Measurements from ENCODE around the gene DNAH6. TPM values are rescaled to one million over a fixed set of nuclear protein-coding genes. Genes with fewer than 3 reads are reported as not detected.

Gene DNAH6
- total RNA-seq, 1 donor: 0.54 TPM

DNA sequence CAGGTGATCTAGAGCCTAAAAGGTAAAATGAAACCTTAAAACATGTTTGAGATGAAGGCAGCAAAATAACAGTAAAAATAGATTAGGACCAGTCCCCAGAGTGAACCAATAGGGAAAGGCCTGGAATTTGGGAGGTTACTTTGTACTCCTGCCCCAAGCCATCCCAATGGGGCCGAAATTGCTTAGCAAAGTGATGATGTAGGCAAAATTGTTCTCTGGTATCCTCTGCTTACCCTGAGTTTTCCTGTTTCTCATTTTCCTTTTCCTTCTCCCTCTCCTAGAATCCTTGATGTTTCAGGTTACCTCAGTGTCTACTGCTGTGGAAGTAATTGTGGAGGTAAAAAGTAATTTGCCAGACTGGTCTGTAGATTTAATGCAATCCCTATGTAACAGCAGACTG is 271.7 kb downstream of the DNAH6 start:
- DNase-seq (ENCODE audit: low read depth in 2 of 3, low spot score in 2 of 3): no peak

DNA sequence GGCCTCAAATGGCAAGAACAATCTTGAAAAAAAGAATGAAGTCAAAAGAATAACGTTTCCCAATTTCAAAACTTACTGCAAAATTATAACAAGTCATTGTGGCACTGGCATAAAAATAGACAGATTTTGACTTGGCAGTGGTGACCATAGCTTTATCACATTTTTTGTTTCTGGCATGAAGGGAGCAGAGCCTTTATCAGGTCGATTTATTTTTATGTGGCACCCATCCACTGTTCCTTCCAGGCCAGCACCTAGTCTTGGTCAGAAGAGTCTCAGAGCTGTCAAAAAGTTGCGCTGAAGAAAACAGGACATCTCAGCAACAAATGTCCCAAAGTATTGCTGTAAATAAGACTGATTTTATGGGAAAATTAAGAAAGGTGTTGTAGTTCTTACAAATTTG is 272.2 kb downstream of the DNAH6 start:
- DNase-seq (ENCODE audit: low read depth in 2 of 3, low spot score in 2 of 3): no peak

DNA sequence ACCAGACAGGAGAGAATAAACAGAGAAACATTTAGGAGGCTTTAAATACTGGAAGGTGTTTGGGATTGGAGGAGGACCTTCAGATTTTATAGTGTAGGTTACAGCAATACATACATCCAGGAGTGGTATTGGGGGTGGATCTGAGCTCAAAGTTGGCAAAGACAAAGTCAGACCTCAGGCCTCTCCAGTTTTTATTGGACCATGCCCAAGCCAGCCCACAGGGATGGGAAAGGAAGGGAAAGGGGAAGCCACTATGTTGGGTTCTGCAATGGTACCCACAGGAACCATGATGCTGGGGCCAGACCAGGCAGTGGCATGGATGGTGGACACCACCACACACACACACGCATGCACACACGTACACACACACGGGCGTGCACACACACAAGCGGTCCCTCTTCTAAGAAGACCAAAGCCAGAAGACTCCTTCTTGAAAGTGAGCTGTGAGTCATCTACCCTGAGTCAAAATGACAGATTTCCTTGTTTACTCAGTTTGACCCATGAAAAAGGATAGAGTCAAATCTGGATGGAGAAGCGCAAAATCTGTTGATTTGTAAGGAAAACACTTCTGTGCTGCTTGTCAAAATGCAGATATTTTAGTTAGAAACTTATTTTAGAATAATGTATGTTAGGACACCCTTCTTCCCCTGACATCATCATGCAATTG is 276.7 kb downstream of the DNAH6 start:
- DNase-seq (ENCODE audit: low read depth in 2 of 3, low spot score in 2 of 3): no peak

DNA sequence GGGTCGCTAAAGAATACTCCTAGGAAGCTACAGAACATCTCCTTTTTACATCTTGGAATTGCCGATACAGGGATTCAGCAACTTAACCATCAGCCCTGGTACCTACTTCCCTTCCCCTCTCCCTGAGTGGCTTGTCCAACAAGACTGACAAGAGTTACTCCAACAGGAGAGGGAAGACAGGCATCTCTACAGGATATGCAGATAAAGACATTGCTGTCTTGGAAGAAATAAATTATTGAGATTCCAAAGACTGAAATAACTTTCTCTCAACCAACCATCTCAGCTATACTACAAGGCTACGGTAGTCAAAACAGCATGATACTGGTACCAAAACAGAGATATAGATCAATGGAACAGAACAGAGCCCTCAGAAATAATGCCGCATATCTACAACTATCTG is 277.3 kb downstream of the DNAH6 start:
- DNase-seq (ENCODE audit: low read depth in 2 of 3, low spot score in 2 of 3): no peak

DNA sequence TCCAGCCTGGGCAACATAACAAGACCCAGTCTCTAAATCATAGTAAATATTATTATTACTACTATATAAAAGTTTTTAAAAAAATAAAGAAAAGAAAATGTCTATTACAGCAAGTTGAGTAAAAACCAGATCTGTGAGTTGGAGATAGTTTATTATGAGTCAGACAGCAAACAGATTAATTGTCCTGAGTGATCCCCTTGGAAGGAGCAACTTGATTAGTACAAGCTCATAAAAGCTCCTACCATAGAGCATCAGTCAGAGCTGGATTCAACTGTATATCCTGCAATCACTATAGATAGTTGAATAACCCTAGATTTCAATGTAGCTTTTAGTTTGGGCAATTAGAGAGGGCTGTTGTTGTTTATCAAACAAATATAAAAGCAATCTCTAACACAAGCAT is 280.5 kb downstream of the DNAH6 start:
- no peak for DNase-seq (ENCODE audit: low read depth in 2 of 3, low spot score in 2 of 3)

DNA sequence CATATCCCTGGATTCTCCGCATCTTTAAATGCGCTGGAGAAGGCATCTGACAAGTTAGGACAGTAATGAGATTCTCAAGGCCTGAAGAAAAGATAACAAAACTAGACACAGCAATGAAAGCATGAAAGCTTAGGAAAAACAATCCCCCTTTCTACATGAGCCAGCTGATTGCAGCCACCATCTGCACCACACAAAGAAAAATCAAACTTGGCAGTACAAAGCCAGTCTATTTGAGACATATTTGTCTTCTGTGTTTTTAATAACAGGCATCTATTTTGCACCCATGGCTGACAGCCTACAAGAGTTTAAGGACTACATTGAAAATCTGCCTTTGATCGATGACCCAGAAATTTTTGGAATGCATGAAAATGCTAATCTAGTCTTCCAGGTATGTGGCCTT is 281.0 kb downstream of the DNAH6 start:
- DNase-seq (ENCODE audit: low read depth in 2 of 3, low spot score in 2 of 3): no peak

DNA sequence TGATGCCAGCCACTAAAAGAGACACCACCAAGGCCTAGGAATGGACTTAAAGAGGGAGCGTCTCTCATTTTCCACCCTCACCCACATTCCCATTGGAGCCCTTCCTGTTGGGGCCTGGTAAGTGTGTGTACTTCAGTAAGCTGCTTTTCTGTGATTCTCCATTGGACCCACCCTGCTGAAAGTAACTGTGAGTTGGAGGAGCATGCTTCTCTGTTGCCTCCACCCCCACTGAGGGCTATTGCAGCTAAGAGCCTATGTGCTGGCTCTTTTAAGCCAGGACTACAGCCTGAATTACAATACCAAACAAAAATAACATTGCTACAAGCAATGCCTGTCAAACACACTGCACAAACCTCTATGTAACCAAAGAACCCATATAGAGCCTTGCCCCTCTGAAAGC is 283.5 kb downstream of the DNAH6 start:
- no peak for DNase-seq (ENCODE audit: low read depth in 2 of 3, low spot score in 2 of 3)

DNA sequence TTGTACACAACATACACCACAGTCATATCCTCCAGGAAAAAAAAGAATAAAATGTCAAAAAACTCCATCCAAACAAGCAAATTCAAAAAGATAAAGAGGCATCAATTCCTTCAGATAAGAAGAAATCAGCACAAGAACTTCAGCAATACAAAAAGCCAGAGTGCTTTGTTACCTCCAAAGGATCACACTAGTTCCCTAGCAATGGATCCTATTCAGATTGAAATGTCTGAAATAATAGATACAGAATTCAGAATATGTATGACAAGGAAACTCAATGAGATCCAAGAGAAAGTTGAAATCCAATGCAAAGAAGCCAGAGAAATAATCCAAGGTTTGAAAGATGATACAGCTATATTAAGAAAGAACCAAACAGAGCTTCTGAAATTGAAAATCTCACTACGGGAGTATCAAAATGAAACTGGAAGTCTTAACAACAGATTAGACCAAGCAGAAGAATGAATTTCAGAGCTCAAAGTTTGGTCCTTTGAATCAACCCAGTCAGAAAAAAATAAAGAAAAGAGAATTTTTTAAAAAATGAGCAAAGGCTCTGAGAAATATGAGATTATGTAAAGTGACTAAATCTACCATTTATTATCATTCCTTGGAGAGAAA is 284.0 kb downstream of the DNAH6 start:
- no peak for DNase-seq (ENCODE audit: low read depth in 2 of 3, low spot score in 2 of 3)

DNA sequence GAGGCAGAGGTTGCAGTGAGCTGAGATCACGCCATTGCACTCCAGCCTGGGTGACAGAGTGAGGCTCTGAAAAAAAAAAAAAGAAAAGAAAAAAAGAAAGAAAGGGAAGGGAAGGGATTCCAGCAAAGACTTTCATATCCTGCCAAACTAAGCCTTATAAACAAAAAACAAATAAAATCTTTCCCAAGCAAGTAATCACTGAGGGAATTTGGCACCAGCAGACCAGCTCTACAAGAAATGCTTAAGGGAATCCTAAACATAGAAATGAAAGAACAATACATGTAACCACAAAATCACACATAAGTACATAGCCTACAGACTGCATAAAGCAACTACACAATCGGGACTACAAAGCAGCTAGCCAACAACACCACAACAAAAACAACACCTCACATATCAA is 285.5 kb downstream of the DNAH6 start:
- DNase-seq (ENCODE audit: low read depth in 2 of 3, low spot score in 2 of 3): no peak

DNA sequence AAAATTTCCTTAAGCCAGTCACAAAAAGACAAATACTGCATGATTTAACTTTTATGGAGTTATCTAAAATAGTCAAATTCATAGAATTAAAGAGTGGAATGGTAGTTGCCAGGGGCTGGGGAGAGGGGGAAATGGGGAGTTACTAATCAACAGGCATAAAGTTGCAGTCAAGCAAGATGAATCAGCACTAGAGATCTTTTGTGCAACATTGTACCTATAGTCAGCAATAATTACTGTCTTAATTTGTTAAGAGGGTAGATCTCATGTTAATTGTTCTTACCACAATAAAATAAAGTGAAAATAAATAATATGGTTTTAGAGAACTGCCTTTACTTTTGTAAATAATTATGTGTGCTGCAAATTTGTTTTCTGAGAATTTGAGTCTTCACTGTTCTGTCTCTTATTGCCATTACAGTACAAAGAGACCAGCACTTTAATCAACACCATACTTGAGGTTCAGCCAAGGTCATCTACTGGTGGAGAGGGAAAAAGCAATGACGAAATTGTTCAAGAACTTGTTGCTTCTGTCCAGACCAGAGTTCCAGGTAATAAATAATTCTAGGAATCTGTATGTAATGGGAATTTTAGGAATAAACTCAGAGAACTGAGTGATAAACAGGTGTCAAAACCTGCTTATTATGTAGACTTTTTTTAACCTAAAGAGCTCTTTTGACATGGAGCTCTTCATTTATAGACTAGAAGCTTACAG is 289.1 kb downstream of the DNAH6 start:
- DNase-seq (ENCODE audit: low read depth in 2 of 3, low spot score in 2 of 3): no peak

DNA sequence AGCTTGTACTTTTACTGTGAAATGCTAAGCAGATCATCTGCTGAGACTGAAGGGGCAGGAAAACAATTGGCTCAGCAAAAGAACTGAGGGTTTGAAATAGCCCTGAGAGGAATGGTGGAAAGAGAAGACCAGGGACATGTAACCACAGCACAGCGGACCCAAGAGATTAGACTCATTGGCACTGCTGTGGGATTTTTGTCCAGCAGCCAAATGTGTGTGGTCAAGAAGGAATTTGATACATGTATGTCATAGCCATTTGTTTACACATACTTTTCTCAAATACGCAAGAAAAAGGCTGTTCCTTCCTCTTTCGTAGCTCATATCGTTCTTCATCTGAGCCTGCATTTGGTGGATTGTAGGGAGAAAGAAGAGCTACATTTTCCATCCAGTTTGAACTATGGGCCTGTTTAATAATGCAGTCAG is 290.8 kb downstream of the DNAH6 start:
- peak in 1 of 3 donors; percentile 26 for DNase-seq (ENCODE audit: low read depth in 2 of 3, low spot score in 2 of 3)

DNA sequence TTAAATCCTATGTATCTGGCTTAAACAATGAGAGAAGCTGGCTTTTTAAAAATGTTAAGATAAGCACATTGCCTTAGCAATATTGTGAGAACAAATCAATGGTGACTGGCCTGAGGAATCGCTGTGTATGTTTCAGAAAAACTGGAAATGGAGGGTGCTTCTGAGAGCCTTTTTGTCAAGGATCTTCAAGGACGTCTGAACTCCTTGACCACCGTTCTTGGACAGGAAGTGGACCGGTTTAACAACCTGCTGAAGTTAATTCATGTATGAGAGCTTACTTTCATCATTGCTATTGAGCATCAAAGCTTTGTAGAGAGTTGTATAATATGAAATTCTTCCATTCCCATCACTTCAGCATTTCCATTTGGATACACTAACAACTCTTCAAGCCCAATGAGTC is 292.0 kb downstream of the DNAH6 start:
- no peak for DNase-seq (ENCODE audit: low read depth in 2 of 3, low spot score in 2 of 3)

DNA sequence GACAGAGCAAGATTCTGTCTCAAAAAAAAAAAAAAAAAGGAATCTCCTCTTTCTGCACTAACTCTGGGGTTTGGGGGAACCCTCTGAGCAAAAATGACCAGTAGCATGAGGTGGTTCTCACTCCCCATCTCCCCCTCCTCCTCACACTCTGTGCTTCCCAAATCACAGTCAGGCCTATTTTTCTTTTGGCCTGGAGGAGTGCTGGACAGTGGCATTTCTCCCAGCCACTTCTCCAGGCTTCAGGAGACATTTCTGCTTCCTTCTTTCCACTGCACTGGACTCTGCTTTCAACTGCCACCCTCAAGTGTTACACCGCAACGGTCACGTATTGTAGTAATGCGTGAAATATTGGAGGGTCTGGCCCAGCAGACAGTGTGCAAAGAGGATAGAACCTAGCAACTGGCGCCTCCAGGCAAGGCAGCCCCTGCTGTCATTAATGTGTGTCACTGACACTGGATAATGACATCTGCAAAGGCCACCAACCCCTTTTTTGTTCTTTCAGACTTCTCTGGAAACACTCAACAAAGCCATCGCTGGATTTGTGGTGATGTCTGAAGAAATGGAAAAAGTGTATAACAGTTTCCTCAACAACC is 295.6 kb downstream of the DNAH6 start:
- DNase-seq (ENCODE audit: low read depth in 2 of 3, low spot score in 2 of 3): no peak

DNA sequence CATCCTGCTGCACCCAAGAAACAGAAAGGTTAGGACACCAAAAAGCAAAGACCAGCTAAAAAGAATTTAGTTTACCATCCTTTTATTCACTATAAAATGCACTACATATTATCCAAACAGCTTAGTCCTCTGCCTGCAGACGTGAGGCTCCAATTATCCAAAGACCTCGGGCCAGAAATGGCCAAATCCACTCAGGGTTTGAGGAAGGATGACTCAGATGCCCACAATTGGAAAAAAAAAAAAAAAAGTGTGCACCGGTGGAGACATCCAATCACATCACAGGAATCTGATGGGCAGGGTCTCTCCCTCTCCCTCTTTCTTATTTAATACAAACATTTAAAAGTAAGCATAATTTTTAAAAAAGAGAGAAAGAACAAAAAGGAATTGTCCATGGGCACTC is 298.8 kb downstream of the DNAH6 start:
- DNase-seq (ENCODE audit: low read depth in 2 of 3, low spot score in 2 of 3): no peak

DNA sequence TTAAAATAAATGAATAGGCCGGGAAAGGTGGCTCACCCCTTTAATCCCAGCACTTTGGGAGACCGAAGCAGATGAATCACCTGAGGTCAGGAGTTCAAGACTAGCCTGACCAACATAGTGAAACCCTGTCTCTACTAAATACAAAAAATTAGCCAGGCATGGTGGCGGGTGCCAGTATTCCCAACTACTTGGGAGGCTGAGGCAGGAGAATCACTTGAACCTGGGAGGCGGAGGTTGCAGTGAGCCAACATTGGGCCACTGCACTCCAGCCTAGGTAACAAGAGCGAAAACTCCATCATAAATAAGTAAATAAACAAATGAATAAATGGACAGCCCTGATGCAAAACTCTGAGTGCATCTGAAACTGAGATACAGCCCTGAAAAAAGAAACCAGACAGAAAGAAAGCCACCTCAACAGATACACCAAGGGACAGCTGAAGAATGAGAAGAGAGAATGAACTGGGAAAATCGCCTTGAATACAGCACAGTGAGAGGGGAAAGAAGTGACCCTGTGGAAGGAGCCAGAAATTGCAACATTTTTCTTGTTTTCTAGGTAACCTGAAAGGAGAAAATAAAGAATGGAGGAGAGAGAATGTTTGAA is 300.2 kb downstream of the DNAH6 start:
- DNase-seq (ENCODE audit: low read depth in 2 of 3, low spot score in 2 of 3): no peak

DNA sequence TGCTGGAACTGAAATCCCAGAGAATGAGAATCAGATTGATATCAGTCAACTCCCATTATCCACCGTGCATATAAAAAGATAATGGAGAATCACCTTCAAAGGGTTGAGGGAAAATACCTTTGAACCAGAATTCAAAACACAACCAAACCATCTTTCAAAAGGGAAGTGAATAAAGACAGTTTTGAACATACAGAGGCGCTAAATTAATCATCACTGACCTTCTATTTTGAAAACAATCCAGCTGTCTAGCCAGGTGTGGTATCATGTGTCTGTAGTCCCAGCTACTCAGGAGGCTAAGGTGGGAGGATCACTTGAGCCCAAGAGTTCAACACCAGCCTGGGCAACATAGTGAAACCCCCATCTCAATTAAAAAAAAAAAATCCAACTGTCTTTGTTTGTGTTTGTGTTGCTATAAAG is 300.9 kb downstream of the DNAH6 start:
- no peak for DNase-seq (ENCODE audit: low read depth in 2 of 3, low spot score in 2 of 3)

DNA sequence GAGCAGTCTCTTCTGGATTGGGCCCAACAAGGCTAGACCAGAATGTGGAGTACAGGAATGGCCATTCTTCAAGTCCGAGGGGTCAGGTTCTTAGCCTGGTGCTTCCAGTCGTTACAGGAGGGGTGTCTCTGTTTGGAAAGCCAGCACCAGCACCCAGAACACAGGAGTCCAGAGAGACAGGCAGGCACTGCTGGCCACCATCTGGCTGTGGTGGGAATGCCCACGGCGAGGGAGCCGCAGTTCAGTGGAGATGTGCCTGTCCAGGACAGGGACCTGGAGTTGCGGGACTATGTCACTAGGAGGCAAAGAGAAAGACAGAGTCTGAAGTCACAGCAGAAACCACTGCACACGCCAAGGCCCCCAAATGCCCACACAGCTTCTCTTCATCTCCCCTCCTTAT is 305.5 kb downstream of the DNAH6 start:
- DNase-seq (ENCODE audit: low read depth in 2 of 3, low spot score in 2 of 3): no peak

DNA sequence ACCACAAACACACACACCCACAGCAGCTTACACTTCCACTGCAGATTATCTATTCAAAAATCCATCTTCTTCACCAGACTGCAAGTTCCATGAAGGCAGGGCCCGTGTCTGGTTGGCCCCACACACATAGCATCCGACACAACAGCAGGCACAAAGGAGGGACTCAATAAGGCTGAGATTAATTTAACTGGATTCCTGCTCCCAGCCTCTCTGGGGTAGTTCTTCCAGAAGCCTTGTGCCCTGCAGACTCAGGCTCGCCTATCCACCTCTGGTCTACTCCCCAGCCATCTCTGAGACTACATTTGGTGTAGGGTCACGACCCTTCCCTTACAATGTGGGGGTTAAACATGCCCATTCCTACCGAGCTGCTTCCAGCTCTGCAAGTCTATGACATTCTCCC is 306.9 kb downstream of the DNAH6 start:
- DNase-seq (ENCODE audit: low read depth in 2 of 3, low spot score in 2 of 3): no peak

DNA sequence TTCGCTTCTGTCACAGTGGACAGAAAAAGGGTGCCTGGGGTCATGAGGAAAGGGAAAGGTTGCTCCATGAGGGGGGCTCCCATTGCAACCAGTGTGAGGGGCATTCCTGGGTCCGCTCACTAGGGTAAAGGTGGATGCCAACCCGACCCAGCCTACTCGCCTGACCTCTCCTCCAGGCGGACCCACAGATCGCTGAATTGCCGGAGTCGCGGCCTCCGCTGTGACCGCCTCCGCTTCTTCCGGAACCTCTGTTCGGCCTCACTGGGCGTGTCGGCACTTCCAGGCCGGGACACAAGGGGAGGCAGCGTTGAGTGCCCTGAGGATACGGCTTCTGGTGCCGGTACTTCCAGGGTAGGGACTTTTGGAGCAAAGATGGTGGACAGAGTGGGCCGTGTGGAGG is 307.5 kb downstream of the DNAH6 start:
- DNase-seq (ENCODE audit: low read depth in 2 of 3, low spot score in 2 of 3): no peak

DNA sequence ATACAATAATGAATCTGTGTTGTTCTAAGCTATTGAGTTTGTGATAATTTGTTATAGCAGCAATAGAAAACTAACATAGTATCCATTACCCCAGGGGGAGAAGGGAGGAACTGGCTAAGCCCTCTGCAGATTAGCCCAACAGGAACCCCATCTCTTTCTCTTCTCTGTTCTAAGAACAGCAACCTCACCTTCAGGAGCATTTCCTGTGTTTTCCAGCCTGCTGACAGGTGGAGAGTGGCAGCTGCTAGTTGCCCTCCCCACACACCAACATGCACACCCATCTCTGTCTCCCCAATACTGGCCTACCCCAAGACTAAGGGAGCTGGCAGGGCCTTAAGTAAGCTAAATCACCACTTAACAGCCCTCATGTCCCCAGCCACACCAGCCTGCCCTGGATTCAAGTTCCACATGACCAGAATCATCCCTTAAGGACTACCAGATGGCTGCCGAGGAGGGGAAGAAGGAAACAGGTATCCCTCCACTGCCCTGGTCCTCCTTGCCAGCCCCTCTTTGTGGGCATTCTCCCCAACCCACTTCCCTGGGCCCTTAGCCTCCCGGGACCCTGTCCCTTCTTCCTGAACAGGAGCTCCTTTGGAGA is 311.8 kb downstream of the DNAH6 start:
- DNase-seq (ENCODE audit: low read depth in 2 of 3, low spot score in 2 of 3): no peak

DNA sequence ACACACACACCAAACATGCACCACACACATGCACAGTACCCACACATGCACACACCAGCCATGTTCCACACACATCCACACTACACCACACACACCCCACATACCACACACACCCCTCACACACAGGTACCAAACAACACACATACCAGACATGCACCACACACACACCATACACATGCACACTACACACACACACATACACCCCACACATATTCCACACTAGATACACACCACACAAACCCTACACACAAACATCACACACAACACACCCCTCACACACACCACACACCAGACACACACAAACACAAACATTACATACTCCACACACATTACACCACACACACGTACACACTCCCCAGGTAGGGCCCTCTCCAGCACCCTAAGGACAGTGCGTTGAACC is 313.4 kb downstream of the DNAH6 start:
- no peak for DNase-seq (ENCODE audit: low read depth in 2 of 3, low spot score in 2 of 3)
